ENCODE data around the gene XRN2.
"Not testable (repeated sequence)": the region's sequence is repeated elsewhere in the genome, so short reads cannot be mapped to it uniquely, and the experiment has no call there.

The XRN2 gene

DNA sequence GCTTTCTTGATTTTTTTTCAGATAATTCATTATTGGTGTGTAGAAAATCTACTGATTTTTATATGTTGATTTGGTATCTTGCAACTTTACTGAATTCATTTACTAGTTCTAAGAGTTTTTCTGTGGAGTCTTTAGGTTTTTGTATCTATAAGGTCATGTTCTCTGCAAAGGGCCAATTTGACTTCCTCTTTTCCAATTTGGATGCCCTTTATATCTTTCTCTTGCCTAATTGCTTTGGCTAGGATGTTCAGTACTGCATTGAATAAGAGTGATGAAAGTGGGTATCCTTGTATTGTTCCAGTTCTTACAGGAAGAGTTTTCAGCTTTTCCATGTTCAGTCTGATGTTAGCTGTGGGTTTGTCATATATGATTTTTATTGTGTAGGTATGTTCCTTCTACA, 108.6 kb downstream of the XRN2 start:
- no peaks in the 10 kb centered on the region for H3K9me3 ChIP-seq
- H3K4me1 ChIP-seq: no peaks in the 10 kb centered on the region
- 0 out of 2 replicates have a peak, but pooled peaks cover 3% of the 10 kb centered on the region for H3K27me3 ChIP-seq (ENCODE audit: low read depth)
- no peak overlapping the region for H3K4me3 ChIP-seq
- no peak for DNase-seq (ENCODE audit: low spot score in 2 of 2)
- no peaks in the 10 kb centered on the region for H3K36me3 ChIP-seq (replicated peaks)
- in situ Hi-C loops (cut with MboI; ENCODE audit: low sequenced_read_pairs): no loop called here

DNA sequence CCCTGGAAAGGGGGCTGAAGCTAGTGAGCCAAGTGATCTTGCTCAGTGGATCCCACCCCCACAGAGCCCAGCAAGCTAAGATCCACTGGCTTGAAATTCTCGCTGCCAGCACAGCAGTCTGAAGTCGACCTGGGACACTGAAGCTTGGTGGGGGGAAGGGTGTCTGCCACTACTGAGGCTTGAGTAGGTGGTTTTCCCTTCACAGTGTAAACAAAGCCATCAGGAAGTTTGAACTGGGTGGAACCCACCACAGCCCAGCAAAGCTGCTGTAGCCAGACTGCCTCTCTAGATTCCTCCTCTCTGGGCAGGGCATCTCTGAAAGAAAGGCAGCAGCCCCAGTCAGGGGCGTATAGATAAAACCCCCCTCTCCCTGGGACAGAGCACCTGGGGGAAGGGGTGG, 110.9 kb downstream of the XRN2 start:
- in situ Hi-C loops (cut with MboI; ENCODE audit: low sequenced_read_pairs); H3K9me3 ChIP-seq; DNase-seq (ENCODE audit: low spot score in 2 of 2); H3K4me1 ChIP-seq; H3K4me3 ChIP-seq; H3K36me3 ChIP-seq (replicated peaks); H3K27me3 ChIP-seq (ENCODE audit: low read depth): not testable (repeated sequence)

DNA sequence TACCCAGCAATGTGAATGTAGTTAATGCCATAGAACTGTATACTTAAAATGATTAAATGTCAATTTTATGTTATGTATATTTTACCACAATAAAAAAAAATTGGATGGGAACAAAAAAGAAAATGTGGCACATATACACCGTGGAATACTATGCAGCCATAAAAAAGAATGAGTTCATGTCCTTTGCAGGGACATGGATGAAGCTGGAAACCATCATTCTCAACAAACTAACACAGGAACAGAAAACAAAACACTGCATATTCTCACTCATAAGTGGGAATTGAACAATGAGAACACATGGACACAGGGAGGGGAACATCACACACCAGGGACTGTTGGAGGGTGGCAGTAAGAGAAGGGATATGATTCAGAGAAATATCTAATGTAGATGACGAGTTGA, 116.0 kb downstream of the XRN2 start:
- in situ Hi-C loops (cut with MboI; ENCODE audit: low sequenced_read_pairs); H3K4me1 ChIP-seq; H3K36me3 ChIP-seq (replicated peaks); H3K9me3 ChIP-seq; H3K4me3 ChIP-seq; H3K27me3 ChIP-seq (ENCODE audit: low read depth); DNase-seq (ENCODE audit: low spot score in 2 of 2): not testable (repeated sequence)

- Histone ChIP-seq H3K9me3 (peaks cover 2% of the 10 kb centered on the region; the same call in 1 of the 2 replicates), H3K27me3 (ENCODE audit: low read depth) (no peaks in the 10 kb centered on the region), H3K4me3 (no peak overlapping the region), H3K36me3 (replicated peaks) (no peaks in the 10 kb centered on the region), H3K4me1 (no peaks in the 10 kb centered on the region)
- DNase-seq (ENCODE audit: low spot score in 2 of 2): no peak
- in situ Hi-C loops (cut with MboI; ENCODE audit: low sequenced_read_pairs): no loop called here
Measured at GRCh38 chr20:21421601-21422236, 118.6 kb downstream of the XRN2 start.

DNA sequence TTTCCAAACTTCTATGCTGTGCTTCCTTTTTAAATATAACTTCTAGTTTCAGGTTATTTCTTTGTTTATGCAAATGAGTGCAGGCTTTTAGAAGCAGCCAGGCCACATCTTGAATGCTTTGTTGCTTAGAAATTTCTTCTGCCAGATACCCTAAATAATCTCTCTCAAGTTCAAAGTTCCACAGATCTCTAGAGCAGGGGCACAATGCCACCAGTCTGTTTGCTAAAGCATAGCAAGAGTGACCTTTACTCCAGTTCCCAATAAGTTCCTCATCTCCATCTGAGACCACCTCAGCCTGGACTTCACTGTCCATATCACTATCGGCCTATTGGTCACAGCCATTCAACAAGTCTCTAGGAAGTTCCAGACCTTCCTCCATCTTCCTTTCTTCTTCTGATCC, 120.6 kb downstream of the XRN2 start:
- DNase-seq (ENCODE audit: low spot score in 2 of 2); H3K4me3 ChIP-seq; H3K4me1 ChIP-seq; H3K27me3 ChIP-seq (ENCODE audit: low read depth); H3K36me3 ChIP-seq (replicated peaks); H3K9me3 ChIP-seq; in situ Hi-C loops (cut with MboI; ENCODE audit: low sequenced_read_pairs): not testable (repeated sequence)

GRCh38 chr20:21424846-21425245, 121.7 kb downstream of the XRN2 start:
- Histone ChIP-seq H3K9me3 (peaks cover 2% of the 10 kb centered on the region; the same call in 1 of the 2 replicates), H3K4me3 (no peak overlapping the region), H3K4me1 (no peaks in the 10 kb centered on the region), H3K36me3 (replicated peaks) (no peaks in the 10 kb centered on the region), H3K27me3 (ENCODE audit: low read depth) (no peaks in the 10 kb centered on the region)
- in situ Hi-C loops (cut with MboI; ENCODE audit: low sequenced_read_pairs): no loop called here
- no peak for DNase-seq (ENCODE audit: low spot score in 2 of 2)

DNA sequence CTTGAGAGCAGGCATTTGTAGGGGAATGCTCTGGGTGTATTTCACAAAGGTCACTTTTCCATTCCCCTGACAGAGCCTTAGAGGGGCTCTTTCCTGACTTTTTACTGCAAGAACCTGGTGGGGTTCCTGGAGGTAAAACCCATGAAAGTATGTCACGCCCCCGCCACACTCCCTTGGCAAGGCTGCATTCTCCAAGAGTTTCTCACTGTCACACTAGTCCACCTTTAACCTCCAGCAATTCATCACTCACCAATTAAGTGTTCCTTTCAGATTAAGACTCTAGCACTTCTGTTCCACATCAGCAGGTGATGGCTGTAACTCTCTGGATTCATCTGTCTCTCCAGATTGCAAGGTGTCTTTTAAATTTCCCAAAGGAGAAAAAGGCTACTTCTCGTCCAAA, 126.9 kb downstream of the XRN2 start:
- Histone ChIP-seq H3K9me3 (no peaks in the 10 kb centered on the region), H3K4me1 (no peaks in the 10 kb centered on the region), H3K36me3 (replicated peaks) (no peaks in the 10 kb centered on the region), H3K4me3 (no peak overlapping the region), H3K27me3 (ENCODE audit: low read depth) (peaks cover 8% of the 10 kb centered on the region; the same call in 1 of the 2 replicates)
- in situ Hi-C loops (cut with MboI; ENCODE audit: low sequenced_read_pairs): no loop called here
- no peak for DNase-seq (ENCODE audit: low spot score in 2 of 2)

GRCh38 chr20:21432911-21433310, 129.8 kb downstream of the XRN2 start:
- DNase-seq (ENCODE audit: low spot score in 2 of 2): no peak
- no peaks in the 10 kb centered on the region for H3K4me1 ChIP-seq

DNA sequence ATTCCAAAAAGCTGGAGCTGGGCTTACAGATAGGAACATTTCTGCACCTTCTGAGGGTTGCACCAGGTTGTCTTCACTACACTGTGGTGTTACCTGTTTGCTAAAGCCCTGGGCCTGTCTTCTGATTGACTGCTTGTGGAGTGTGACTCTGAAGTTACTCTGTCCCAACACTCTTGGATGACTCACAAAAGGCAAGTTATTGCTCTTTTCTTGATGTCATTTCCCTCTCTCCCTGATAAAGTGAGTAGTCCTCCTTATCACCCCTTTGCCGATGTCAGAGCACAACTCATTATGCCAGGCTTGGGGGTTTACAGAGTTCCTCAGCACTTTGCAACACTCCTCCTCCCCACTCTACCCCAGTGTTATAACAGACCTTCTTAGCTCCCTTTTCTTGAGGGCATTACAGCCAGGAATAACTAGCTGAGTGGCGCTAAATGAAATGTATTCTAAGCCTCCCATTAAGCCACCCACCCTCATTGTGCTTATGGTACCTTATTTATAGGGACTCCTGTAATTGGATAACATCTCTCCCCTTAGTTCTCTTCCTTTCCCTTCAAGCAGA, 130.3 kb downstream of the XRN2 start:
- Histone ChIP-seq H3K4me3 (no peak overlapping the region), H3K27me3 (ENCODE audit: low read depth) (peaks cover 8% of the 10 kb centered on the region; the same call in 1 of the 2 replicates), H3K4me1 (no peaks in the 10 kb centered on the region)

More at GRCh38 chr20:21432911-21433310, 129.8 kb downstream of the XRN2 start:
- Histone ChIP-seq H3K36me3 (replicated peaks) (no peaks in the 10 kb centered on the region), H3K27me3 (ENCODE audit: low read depth) (peaks cover 8% of the 10 kb centered on the region; the same call in 1 of the 2 replicates), H3K9me3 (no peaks in the 10 kb centered on the region), H3K4me3 (no peak overlapping the region)
- in situ Hi-C loops (cut with MboI; ENCODE audit: low sequenced_read_pairs): no loop called here

DNA sequence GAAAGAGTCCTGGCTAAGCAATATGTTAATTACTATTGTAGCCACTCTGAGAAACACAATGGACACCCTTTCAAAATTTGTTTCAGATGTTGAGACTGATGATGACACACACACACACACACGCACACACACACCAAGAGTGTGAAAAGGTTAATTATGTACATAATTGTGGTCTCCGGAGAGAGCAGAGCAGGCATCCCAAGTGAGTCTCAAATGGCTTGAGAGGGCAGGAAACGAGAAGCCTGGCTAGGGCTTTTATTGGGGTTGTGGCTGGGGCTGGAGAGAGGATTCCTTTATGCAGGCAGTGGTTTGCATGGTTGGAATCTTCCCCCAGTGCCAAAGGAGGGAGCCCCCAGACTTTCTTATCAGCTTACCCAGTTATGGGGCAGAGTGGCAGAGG, 132.4 kb downstream of the XRN2 start:
- Histone ChIP-seq H3K9me3 (no peaks in the 10 kb centered on the region), H3K4me3 (no peak overlapping the region), H3K4me1 (no peaks in the 10 kb centered on the region), H3K27me3 (ENCODE audit: low read depth) (peaks cover 7% of the 10 kb centered on the region; the same call in 1 of the 2 replicates), H3K36me3 (replicated peaks) (no peaks in the 10 kb centered on the region)
- DNase-seq (ENCODE audit: low spot score in 2 of 2): no peak
- in situ Hi-C loops (cut with MboI; ENCODE audit: low sequenced_read_pairs): no loop called here

More for the DNA sequence above, 130.3 kb downstream of the XRN2 start:
- H3K9me3 ChIP-seq: no peaks in the 10 kb centered on the region
- in situ Hi-C loops (cut with MboI; ENCODE audit: low sequenced_read_pairs): no loop called here
- DNase-seq (ENCODE audit: low spot score in 2 of 2): no peak
- H3K36me3 ChIP-seq (replicated peaks): no peaks in the 10 kb centered on the region

DNA sequence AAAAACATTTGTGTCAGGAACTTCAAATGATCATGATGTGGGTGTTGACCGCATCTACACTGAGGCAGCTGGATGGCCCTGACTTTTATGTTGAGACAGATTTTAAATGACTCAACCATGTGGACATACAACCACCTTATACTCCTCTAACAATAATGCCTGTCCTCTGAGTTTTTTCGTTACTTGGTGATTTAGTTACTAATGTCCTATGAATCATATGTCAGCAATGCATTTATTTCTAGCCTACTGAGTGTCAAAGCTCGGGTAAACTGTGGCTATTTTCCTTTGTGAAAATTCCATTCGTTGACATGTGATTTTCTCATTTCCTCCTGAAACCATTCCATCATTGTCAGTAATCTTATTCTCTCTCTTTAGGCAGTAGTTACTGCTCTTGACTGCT, 133.1 kb downstream of the XRN2 start:
- Histone ChIP-seq H3K9me3 (no peaks in the 10 kb centered on the region), H3K27me3 (ENCODE audit: low read depth) (peaks cover 7% of the 10 kb centered on the region; the same call in 1 of the 2 replicates), H3K4me1 (no peaks in the 10 kb centered on the region), H3K4me3 (no peak overlapping the region), H3K36me3 (replicated peaks) (no peaks in the 10 kb centered on the region)
- no peak for DNase-seq (ENCODE audit: low spot score in 2 of 2)
- in situ Hi-C loops (cut with MboI; ENCODE audit: low sequenced_read_pairs): no loop called here

DNA sequence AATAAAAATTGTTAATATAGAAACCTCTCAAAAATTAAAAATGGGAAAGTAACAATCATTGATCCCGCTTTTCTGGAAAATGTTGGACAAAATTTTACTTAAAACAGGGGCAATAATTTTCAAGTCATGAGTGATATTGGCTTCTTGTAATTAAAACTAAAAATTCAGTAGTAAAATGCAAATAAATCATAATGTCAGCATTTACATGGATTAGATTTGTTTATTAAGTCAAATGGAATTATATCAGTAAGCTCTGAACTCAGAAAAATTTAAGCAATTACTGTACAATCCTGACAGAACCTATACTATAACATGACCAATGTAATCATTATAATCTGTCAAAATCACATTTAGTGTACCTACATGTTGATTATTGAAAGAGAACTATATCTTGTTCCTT, 134.1 kb downstream of the XRN2 start:
- Histone ChIP-seq H3K4me3 (no peak overlapping the region), H3K36me3 (replicated peaks) (no peaks in the 10 kb centered on the region), H3K27me3 (ENCODE audit: low read depth) (peaks cover 12% of the 10 kb centered on the region), H3K9me3 (no peaks in the 10 kb centered on the region), H3K4me1 (no peaks in the 10 kb centered on the region)
- in situ Hi-C loops (cut with MboI; ENCODE audit: low sequenced_read_pairs): no loop called here
- DNase-seq (ENCODE audit: low spot score in 2 of 2): no peak

DNA sequence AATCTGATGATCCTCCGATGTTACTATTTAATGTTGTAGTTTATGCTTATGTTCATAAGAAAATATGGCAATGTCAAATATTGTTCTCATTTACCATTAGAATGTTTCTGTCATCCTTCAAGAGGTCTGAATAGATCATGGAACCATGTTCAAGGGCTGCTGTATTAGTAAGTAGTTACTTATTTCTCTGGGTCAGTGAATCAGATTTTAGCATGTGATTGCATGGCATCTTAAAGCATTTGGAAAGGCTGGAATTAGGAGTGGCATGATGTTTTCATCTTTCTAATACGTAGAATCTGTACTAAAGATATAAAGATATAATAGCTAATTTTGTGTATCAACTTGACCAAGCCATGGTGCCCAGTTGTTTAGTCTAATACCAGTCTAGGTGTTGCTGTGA, 134.7 kb downstream of the XRN2 start:
- Histone ChIP-seq H3K4me1 (no peaks in the 10 kb centered on the region), H3K4me3 (no peak overlapping the region), H3K27me3 (ENCODE audit: low read depth) (peaks cover 14% of the 10 kb centered on the region), H3K36me3 (replicated peaks) (no peaks in the 10 kb centered on the region), H3K9me3 (no peaks in the 10 kb centered on the region)
- DNase-seq (ENCODE audit: low spot score in 2 of 2): no peak
- in situ Hi-C loops (cut with MboI; ENCODE audit: low sequenced_read_pairs): no loop called here
